Endodermal cell (in vitro differentiated cells): ENCODE results near the gene COL6A5. TPM values are rescaled to one million over a fixed set of nuclear protein-coding genes. Genes with fewer than 3 reads are reported as not detected.

ENCODE experiments used
- DNase-seq: peaks from one replicate; pipeline ENCODE4 v3.0.0-alpha.2; 2017
- H3K27ac ChIP-seq: 2 replicates; pipeline ENCODE4 v1.5.1; 2013; ENCODE audit warnings: mild to moderate bottlenecking, low read depth, low read length, moderate library complexity
- H3K27me3 ChIP-seq: 2 replicates; pipeline ENCODE4 v1.6.1; 2013; ENCODE audit warnings: mild to moderate bottlenecking, low read length, moderate library complexity; ENCODE audit not compliant: insufficient read depth, control insufficient read depth, poor library complexity, severe bottlenecking
- H3K36me3 ChIP-seq: 2 replicates; pipeline ENCODE4 v1.7.0; 2013; ENCODE audit warnings: mild to moderate bottlenecking, low read length, moderate library complexity; ENCODE audit not compliant: control insufficient read depth, insufficient read depth
- H3K4me1 ChIP-seq: one replicate; pipeline ENCODE4 v1.7.0; 2013; ENCODE audit warnings: low read length; ENCODE audit not compliant: control insufficient read depth, insufficient read depth
- H3K4me3 ChIP-seq: 2 replicates; pipeline ENCODE4 v1.5.1; 2013; ENCODE audit warnings: mild to moderate bottlenecking, low read length, moderate library complexity
- H3K9ac ChIP-seq: 2 replicates; pipeline ENCODE4 v1.6.1; 2013; ENCODE audit warnings: mild to moderate bottlenecking, low read length, moderate library complexity; ENCODE audit not compliant: poor library complexity, severe bottlenecking; ENCODE audit errors: extremely low read depth
- H3K9me3 ChIP-seq: 2 replicates; pipeline ENCODE4 v1.6.1; 2013; ENCODE audit warnings: mild to moderate bottlenecking, low read length, moderate library complexity; ENCODE audit not compliant: control insufficient read depth
- H3K27ac Mint-ChIP-seq: 2 replicates; pipeline ENCODE4 v1.8.0; 2020; ENCODE audit warnings: mixed read lengths
- H3K27me3 Mint-ChIP-seq: 2 replicates; pipeline ENCODE4 v1.8.0; 2021; ENCODE audit warnings: mild to moderate bottlenecking, mixed read lengths; ENCODE audit not compliant: insufficient read depth
- H3K36me3 Mint-ChIP-seq: 2 replicates; pipeline ENCODE4 v1.8.0; 2020; ENCODE audit warnings: low read depth, mixed read lengths
- H3K4me1 Mint-ChIP-seq: 2 replicates; pipeline ENCODE4 v1.8.0; 2020; ENCODE audit warnings: mixed read lengths
- H3K4me3 Mint-ChIP-seq: 2 replicates; pipeline ENCODE4 v1.8.0; 2020; ENCODE audit warnings: mild to moderate bottlenecking, moderate library complexity, mixed read lengths
- H3K9me3 Mint-ChIP-seq: 2 replicates; pipeline ENCODE4 v1.8.0; 2020; ENCODE audit warnings: mild to moderate bottlenecking, mixed read lengths
- CTCF ChIP-seq: fragments of 200-600 bp; sonication (generic); conservative IDR thresholded peaks from 2 replicates; pipeline ENCODE4 v1.5.0; 2021; ENCODE audit warnings: antibody characterized with exemption, mild to moderate bottlenecking
- WGBS, 2 experiments: methylation state at CpG; one replicate each; pipeline versions ENCODE4 v1.1.5 to v1.1.7; 2013; ENCODE audit warnings: missing lambda C conversion rate in 2 of 2, mixed read lengths in 1 of 2; ENCODE audit not compliant: insufficient coverage in 1 of 2, insufficient read length in 1 of 2; 5-methylcytosine and 5-hydroxymethylcytosine counted together
- total RNA-seq, 2 donors: library from RNA; stranded (reverse); fragmentation: NEBNext Ultra II Directional in 1 of 2; extraction: Animal tissue kit (Norgen Biotek cat#: 25700) in 1 of 2; gene quantifications; 2 replicates in 1 of 2; 3 replicates in 1 of 2; pipeline ENCODE4 v1.2.1, GENCODE V29; 2021

The COL6A5 gene
- total RNA-seq, 2 donors from 2014 or later, result 0.02 to 0.07 TPM

GRCh38 chr3:130462089-130462488, 116.6 kb downstream of the COL6A5 start:
- Mint-ChIP-seq H3K9me3 (no peaks in the 10 kb centered on the region), H3K27ac (no peak overlapping the region), H3K27me3 (peaks cover 3% of the 10 kb centered on the region)

GRCh38 chr3:130463221-130463620, 117.7 kb downstream of the COL6A5 start:
- WGBS, 2 experiments, result 94% methylated on average over 1 of the region's 1 CpG; no CpG with 5 or more reads in 1 of the 2 experiments
- Mint-ChIP-seq H3K4me1 (no peaks in the 10 kb centered on the region), H3K36me3 (no peaks in the 10 kb centered on the region), H3K27ac (no peak overlapping the region), H3K9me3 (no peaks in the 10 kb centered on the region), H3K27me3 (peaks cover 3% of the 10 kb centered on the region), H3K4me3 (no peak overlapping the region)
- H3K4me3 ChIP-seq, result no peak overlapping the region
- no peak overlapping the region for H3K27ac ChIP-seq
- H3K36me3 ChIP-seq, result no peaks in the 10 kb centered on the region
- no peaks in the 10 kb centered on the region for H3K9me3 ChIP-seq
- H3K4me1 ChIP-seq, result no peaks in the 10 kb centered on the region
- H3K27me3 ChIP-seq, result no peaks in the 10 kb centered on the region
- no peak for DNase-seq
- H3K9ac ChIP-seq, result no peak overlapping the region
- no peak for TF ChIP-seq CTCF

More at GRCh38 chr3:130462089-130462488, 116.6 kb downstream of the COL6A5 start:
- no peak overlapping the region for H3K4me3 ChIP-seq
- no peaks in the 10 kb centered on the region for H3K9me3 ChIP-seq
- TF ChIP-seq CTCF, result no peak
- H3K36me3 Mint-ChIP-seq, result no peaks in the 10 kb centered on the region
- no peak overlapping the region for H3K9ac ChIP-seq
- H3K4me1 ChIP-seq, result no peaks in the 10 kb centered on the region
- no peak overlapping the region for H3K4me3 Mint-ChIP-seq
- WGBS, 2 experiments, result 92 to 93% methylated on average over 3 to 5 of the region's 5 CpGs
- H3K4me1 Mint-ChIP-seq, result no peaks in the 10 kb centered on the region
- DNase-seq, result no peak
- H3K36me3 ChIP-seq, result no peaks in the 10 kb centered on the region
- H3K27ac ChIP-seq, result no peak overlapping the region
- no peaks in the 10 kb centered on the region for H3K27me3 ChIP-seq

GRCh38 chr3:130465521-130465920, 120.0 kb downstream of the COL6A5 start:
- Mint-ChIP-seq H3K4me3 (no peak overlapping the region), H3K4me1 (no peaks in the 10 kb centered on the region), H3K36me3 (no peaks in the 10 kb centered on the region), H3K9me3 (no peaks in the 10 kb centered on the region), H3K27me3 (peaks cover 3% of the 10 kb centered on the region), H3K27ac (no peak overlapping the region)
- no peak overlapping the region for H3K4me3 ChIP-seq
- TF ChIP-seq CTCF, result no peak
- no peaks in the 10 kb centered on the region for H3K27me3 ChIP-seq
- H3K36me3 ChIP-seq, result no peaks in the 10 kb centered on the region
- no peak overlapping the region for H3K9ac ChIP-seq
- no peaks in the 10 kb centered on the region for H3K9me3 ChIP-seq
- no peaks in the 10 kb centered on the region for H3K4me1 ChIP-seq
- no peak overlapping the region for H3K27ac ChIP-seq
- no peak for DNase-seq
- WGBS, 2 experiments, result 95 to 100% methylated on average over 1 to 2 of the region's 2 CpGs
